OCI-LY7 (cell line): ENCODE results near the gene SOD3. TPM values are rescaled to one million over a fixed set of nuclear protein-coding genes. Genes with fewer than 3 reads are reported as not detected.

Source experiments
- BruUV-seq: library from RNA; stranded (reverse); fragments of 400-500 nt; replicated peaks from 2 replicates; lab custom pipeline; 2021; lab: Mats Ljungman, UMichigan
- CTCF ChIA-PET: fragments of 300-600 bp; sonication (Branson Sonifier 250); formaldehyde crosslinking; loops from one replicate; lab custom pipeline; 2022; ENCODE audit warnings: antibody characterized with exemption; ENCODE audit not compliant: unreplicated experiment; lab: Charles Lee
- POLR2A ChIA-PET: fragments of 300-600 bp; sonication (Branson Sonifier 250); formaldehyde crosslinking; loops from one replicate; lab custom pipeline; 2022; ENCODE audit warnings: antibody characterized with exemption; lab: Charles Lee
- DNase-seq: peaks from one replicate; pipeline ENCODE4 v3.0.0-alpha.2; 2015; ENCODE audit warnings: low spot score
- H2AFZ ChIP-seq: fragments of 200-600 bp; sonication (generic), shearing (Covaris generic); 2 replicates; pipeline ENCODE4 v1.6.1; 2014; ENCODE audit warnings: mild to moderate bottlenecking, antibody characterized with exemption, low read length, moderate library complexity
- H3K27ac ChIP-seq: fragments of 200-600 bp; sonication (generic); 2 replicates; pipeline ENCODE4 v1.5.1; 2014; ENCODE audit warnings: mixed run types, low read depth, mild to moderate bottlenecking, moderate library complexity, low read length, inconsistent platforms; ENCODE audit not compliant: poor library complexity, severe bottlenecking
- H3K36me3 ChIP-seq: fragments of 200-600 bp; sonication (generic); 2 replicates; pipeline ENCODE4 v1.6.1; 2014; ENCODE audit warnings: mild to moderate bottlenecking, antibody characterized with exemption, low read length, moderate library complexity, mixed read lengths; ENCODE audit not compliant: insufficient read depth
- H3K4me1 ChIP-seq: fragments of 200-600 bp; sonication (generic); 2 replicates; pipeline ENCODE4 v1.5.1; 2014; ENCODE audit warnings: mild to moderate bottlenecking, low read length; ENCODE audit not compliant: insufficient read depth, poor library complexity, severe bottlenecking
- H3K4me2 ChIP-seq: fragments of 200-600 bp; sonication (generic); 2 replicates; pipeline ENCODE4 v1.6.1; 2014; ENCODE audit warnings: mild to moderate bottlenecking, low read length
- H3K4me3 ChIP-seq: fragments of 200-600 bp; sonication (generic); 2 replicates; pipeline ENCODE4 v1.5.1; 2014; ENCODE audit warnings: mild to moderate bottlenecking, low read depth, low read length; ENCODE audit not compliant: poor library complexity, severe bottlenecking
- H3K79me2 ChIP-seq: fragments of 200-600 bp; sonication (generic); 2 replicates; pipeline ENCODE4 v1.6.1; 2016; ENCODE audit warnings: low read depth, mild to moderate bottlenecking, low read length, moderate library complexity, mixed read lengths; ENCODE audit not compliant: insufficient read depth
- H3K9me2 ChIP-seq: fragments of 200-600 bp; sonication (generic); 2 replicates; pipeline ENCODE4 v1.6.1; 2016; ENCODE audit warnings: mild to moderate bottlenecking, low read length, mixed read lengths; ENCODE audit not compliant: insufficient read depth
- H3K9me3 ChIP-seq: fragments of 200-600 bp; sonication (generic); 2 replicates; pipeline ENCODE4 v1.6.1; 2014; ENCODE audit warnings: mild to moderate bottlenecking, mixed run types, low read length, mixed read lengths
- H4K20me1 ChIP-seq: fragments of 200-600 bp; sonication (generic); 2 replicates; pipeline ENCODE4 v1.6.1; 2014; ENCODE audit warnings: mild to moderate bottlenecking, antibody characterized with exemption, low read length, moderate library complexity, mixed read lengths; ENCODE audit not compliant: insufficient read depth
- EZH2phosphoT487 ChIP-seq: fragments of 200-600 bp; sonication (generic); IDR thresholded peaks from 2 replicates; pipeline ENCODE4 v1.6.1; 2018; ENCODE audit warnings: low read depth, borderline replicate concordance, mild to moderate bottlenecking, mixed run types, antibody characterized with exemption, low read length, moderate library complexity, mixed read lengths
- intact Hi-C: fragments of 100-400 bp; cut with micrococcal nuclease; formaldehyde crosslinking; loops from one replicate; pipeline ENCODE4 v1.10.0; 2022; ENCODE audit not compliant: unreplicated experiment
- total RNA-seq, 2 experiments: library from RNA; depleted of rRNA in 1 of 2; stranded (reverse); fragments of >200 nt in 1 of 2; shearing (Covaris generic) in 1 of 2; gene quantifications; 2 replicates each; pipeline ENCODE4 v1.2.3, GENCODE V29; 2014 to 2022
- TF ChIP-seq, protein P1 (sequence below): fragments of 200-600 bp; sonication (generic); conservative IDR thresholded peaks from 2 replicates; pipeline ENCODE4 v1.5.1; 2014; ENCODE audit warnings: mild to moderate bottlenecking, antibody characterized with exemption, low read length, moderate library complexity, mixed read lengths

The SOD3 gene
- total RNA-seq, 2 experiments from 2014 or later, result not detected

DNA sequence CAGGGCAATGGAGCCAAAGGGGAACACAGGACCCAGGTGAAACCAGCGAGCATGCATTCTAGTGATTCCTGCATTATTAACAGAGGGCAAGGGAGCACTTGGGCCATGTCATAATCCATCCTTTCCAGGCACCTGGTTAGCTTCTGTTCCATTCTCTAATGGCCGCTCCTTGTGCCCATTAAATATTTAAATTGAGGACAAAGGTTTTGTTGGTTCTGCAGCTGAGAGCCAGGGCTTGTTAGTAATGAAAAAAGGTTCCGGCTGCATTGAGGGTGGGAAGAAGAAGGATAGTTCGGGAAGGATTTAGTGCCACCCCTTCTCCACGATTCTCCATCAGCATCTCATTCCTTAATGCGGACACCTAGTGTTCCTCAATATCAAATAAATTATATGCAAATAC is 13.6 kb downstream of the SOD3 start:
- Histone ChIP-seq H3K4me2 (no peak overlapping the region), H3K9me3 (no peaks in the 10 kb centered on the region), H3K36me3 (no peaks in the 10 kb centered on the region), H2AFZ (no peak overlapping the region), H3K27ac (no peak overlapping the region), H3K9me2 (no peaks in the 10 kb centered on the region), H3K79me2 (no peaks in the 10 kb centered on the region), H3K4me3 (no peak overlapping the region), H4K20me1 (no peaks in the 10 kb centered on the region), H3K4me1 (no peaks in the 10 kb centered on the region)
- intact Hi-C loops, result no loop called here
- TF ChIP-seq, protein P1, sequence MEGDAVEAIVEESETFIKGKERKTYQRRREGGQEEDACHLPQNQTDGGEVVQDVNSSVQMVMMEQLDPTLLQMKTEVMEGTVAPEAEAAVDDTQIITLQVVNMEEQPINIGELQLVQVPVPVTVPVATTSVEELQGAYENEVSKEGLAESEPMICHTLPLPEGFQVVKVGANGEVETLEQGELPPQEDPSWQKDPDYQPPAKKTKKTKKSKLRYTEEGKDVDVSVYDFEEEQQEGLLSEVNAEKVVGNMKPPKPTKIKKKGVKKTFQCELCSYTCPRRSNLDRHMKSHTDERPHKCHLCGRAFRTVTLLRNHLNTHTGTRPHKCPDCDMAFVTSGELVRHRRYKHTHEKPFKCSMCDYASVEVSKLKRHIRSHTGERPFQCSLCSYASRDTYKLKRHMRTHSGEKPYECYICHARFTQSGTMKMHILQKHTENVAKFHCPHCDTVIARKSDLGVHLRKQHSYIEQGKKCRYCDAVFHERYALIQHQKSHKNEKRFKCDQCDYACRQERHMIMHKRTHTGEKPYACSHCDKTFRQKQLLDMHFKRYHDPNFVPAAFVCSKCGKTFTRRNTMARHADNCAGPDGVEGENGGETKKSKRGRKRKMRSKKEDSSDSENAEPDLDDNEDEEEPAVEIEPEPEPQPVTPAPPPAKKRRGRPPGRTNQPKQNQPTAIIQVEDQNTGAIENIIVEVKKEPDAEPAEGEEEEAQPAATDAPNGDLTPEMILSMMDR, result no peak
- TF ChIP-seq EZH2phosphoT487, result no peak
- BruUV-seq, result no TSS peak
- no peak for DNase-seq
- CTCF ChIA-PET, result no interaction called here
- POLR2A ChIA-PET, result no interaction called here

DNA sequence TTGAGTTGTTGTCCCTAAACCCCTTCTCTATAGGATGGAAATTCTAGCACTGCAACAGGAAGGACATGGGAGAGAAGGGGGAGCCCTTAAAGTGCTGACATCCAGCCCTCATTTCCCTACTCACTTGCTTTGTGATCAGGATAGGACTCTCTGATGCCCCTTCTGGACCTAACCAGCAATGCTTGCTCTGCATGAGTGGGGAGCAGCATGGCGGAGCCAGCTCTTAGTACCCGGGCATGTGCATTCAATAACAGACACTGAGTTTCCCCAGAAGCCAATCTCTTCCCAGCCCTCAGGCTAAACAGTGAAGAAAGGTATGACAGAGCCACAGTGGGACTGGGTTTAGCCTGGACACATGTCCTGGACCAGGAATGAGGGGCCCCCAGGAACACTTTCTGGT is 14.0 kb downstream of the SOD3 start:
- intact Hi-C loops, result no loop called here
- Histone ChIP-seq H3K9me2 (no peaks in the 10 kb centered on the region), H3K4me1 (no peaks in the 10 kb centered on the region), H3K9me3 (no peaks in the 10 kb centered on the region), H2AFZ (no peak overlapping the region), H3K4me3 (no peak overlapping the region), H4K20me1 (no peaks in the 10 kb centered on the region), H3K27ac (no peak overlapping the region), H3K36me3 (no peaks in the 10 kb centered on the region), H3K79me2 (no peaks in the 10 kb centered on the region), H3K4me2 (no peak overlapping the region)
- ChIA-PET CTCF (no interaction called here), POLR2A (no interaction called here)
- no peak for DNase-seq
- no peak for TF ChIP-seq EZH2phosphoT487
- TF ChIP-seq, protein P1, result no peak
- BruUV-seq, result no TSS peak

DNA sequence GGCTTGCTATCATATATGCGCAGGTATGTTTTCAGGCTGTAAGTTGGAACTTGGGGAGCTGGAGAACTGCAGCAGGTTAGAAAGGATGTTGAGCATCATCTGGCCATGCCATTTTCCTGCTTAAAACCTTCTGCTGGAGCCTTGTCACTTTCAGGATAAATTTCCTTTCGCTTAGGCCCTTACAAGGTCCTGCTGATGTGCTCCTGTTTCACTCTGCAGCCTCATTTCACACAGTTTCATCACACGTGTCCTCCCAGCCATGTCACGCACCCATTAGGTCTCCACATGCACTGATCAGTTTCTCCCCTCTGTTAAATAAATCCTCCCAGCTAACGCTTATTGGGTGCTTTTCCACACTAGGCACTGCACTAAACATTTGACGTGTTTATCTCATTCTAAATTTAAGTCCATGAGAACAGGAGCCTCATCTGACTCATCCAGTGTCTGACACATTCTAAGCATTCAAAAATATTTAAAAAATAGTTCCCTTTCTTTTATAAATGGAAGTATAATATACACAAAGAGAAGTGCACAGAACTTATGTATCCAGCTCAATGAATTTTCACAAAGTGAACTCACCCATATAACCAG is 14.5 kb downstream of the SOD3 start:
- H3K36me3 ChIP-seq, result no peaks in the 10 kb centered on the region
- ChIA-PET CTCF (no interaction called here), POLR2A (no interaction called here)
- DNase-seq, result no peak
- H3K9me3 ChIP-seq, result no peaks in the 10 kb centered on the region
- no peaks in the 10 kb centered on the region for H3K4me1 ChIP-seq
- H3K4me2 ChIP-seq, result no peak overlapping the region
- no TSS peak for BruUV-seq
- intact Hi-C loops, result no loop called here
- no peak overlapping the region for H2AFZ ChIP-seq
- H4K20me1 ChIP-seq, result no peaks in the 10 kb centered on the region
- no peak overlapping the region for H3K27ac ChIP-seq
- TF ChIP-seq, protein P1, result no peak
- no peak for TF ChIP-seq EZH2phosphoT487
- no peaks in the 10 kb centered on the region for H3K79me2 ChIP-seq
- no peak overlapping the region for H3K4me3 ChIP-seq
- H3K9me2 ChIP-seq, result no peaks in the 10 kb centered on the region
